Naive B cell (primary cell): Measurements from ENCODE around the gene DGKE. TPM values are rescaled to one million over a fixed set of nuclear protein-coding genes. Genes with fewer than 3 reads are reported as not detected.

Experiments
- polyA plus RNA-seq, 6 donors: library from polyadenylated mRNA; unstranded; fragments of 300-500 nt; fragmentation: Illumina TruSeq; gene quantifications; one replicate each; pipeline ENCODE4 v1.2.3, GENCODE V29; 2021; ENCODE audit warnings: low read depth in 6 of 6

Gene DGKE
- polyA plus RNA-seq, 6 donors from 2014 or later, result 1.3 to 4.1 (median 3.3) TPM

Other genes starting within 250 kb of the DGKE start
- gene NOG, start 240.5 kb upstream of the DGKE start, polyA plus RNA-seq, result under 1 TPM in 2 of 6 donors, not detected in 4; 0.16 to 0.17 TPM
- 1 to 10 TPM in 5 of 6 donors, under 1 TPM in 1; 0.15 to 2.4 (median 1.4) TPM for gene C17orf67, start 231 bp upstream of the DGKE start, polyA plus RNA-seq
- 10 to 100 TPM in 4 of 6 donors, 1 to 10 TPM in 1, under 1 TPM in 1; 0.74 to 18.5 (median 10.3) TPM for gene TRIM25, start 79.9 kb downstream of the DGKE start, polyA plus RNA-seq
- 10 to 100 TPM; 19.5 to 25.9 (median 22.5) TPM for gene COIL, start 126.9 kb downstream of the DGKE start, polyA plus RNA-seq
- gene SCPEP1, start 144.0 kb downstream of the DGKE start, polyA plus RNA-seq, result 100 to 1,000 TPM; 134 to 305 (median 175) TPM